Uterus (tissue), 2 donors: ENCODE measurements around the gene ESPN.

Experiments used
- CTCF ChIP-seq, 4 experiments: fragments of 200-600 bp in 2 of 4; fragments of 450-650 bp in 2 of 4; sonication (generic) in 2 of 4; IDR thresholded peaks; one replicate each; pipeline ENCODE4 v1.5.1; 2016 to 2019; ENCODE audit warnings: antibody characterized with exemption in 4 of 4, mild to moderate bottlenecking in 2 of 4, moderate library complexity in 1 of 4
- POLR2A ChIP-seq, 2 donors: fragments of 450-650 bp; IDR thresholded peaks; one replicate each; pipeline ENCODE4 v1.6.1; 2016; ENCODE audit warnings: antibody characterized with exemption in 2 of 2, mild to moderate bottlenecking in 1 of 2, moderate library complexity in 1 of 2

GRCh38 chr1:6470132-6471085 is 45.8 kb downstream of the ESPN start:
- TF ChIP-seq CTCF (IDR thresholded peaks at IDR 0.05) (no peak), POLR2A (IDR thresholded peaks at IDR 0.05) (no peak)
